ENCODE results near the gene ZNF532.

GRCh38 chr18:58934933-58935577 is 70.4 kb downstream of the ZNF532 start:
- TF ChIP-seq, protein P1, sequence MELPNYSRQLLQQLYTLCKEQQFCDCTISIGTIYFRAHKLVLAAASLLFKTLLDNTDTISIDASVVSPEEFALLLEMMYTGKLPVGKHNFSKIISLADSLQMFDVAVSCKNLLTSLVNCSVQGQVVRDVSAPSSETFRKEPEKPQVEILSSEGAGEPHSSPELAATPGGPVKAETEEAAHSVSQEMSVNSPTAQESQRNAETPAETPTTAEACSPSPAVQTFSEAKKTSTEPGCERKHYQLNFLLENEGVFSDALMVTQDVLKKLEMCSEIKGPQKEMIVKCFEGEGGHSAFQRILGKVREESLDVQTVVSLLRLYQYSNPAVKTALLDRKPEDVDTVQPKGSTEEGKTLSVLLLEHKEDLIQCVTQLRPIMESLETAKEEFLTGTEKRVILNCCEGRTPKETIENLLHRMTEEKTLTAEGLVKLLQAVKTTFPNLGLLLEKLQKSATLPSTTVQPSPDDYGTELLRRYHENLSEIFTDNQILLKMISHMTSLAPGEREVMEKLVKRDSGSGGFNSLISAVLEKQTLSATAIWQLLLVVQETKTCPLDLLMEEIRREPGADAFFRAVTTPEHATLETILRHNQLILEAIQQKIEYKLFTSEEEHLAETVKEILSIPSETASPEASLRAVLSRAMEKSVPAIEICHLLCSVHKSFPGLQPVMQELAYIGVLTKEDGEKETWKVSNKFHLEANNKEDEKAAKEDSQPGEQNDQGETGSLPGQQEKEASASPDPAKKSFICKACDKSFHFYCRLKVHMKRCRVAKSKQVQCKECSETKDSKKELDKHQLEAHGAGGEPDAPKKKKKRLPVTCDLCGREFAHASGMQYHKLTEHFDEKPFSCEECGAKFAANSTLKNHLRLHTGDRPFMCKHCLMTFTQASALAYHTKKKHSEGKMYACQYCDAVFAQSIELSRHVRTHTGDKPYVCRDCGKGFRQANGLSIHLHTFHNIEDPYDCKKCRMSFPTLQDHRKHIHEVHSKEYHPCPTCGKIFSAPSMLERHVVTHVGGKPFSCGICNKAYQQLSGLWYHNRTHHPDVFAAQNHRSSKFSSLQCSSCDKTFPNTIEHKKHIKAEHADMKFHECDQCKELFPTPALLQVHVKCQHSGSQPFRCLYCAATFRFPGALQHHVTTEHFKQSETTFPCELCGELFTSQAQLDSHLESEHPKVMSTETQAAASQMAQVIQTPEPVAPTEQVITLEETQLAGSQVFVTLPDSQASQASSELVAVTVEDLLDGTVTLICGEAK (IDR thresholded peaks at IDR 0.05) = no peak
- TF ChIP-seq, protein P1 (CRISPR knock-in tag; IDR thresholded peaks at IDR 0.05) = no peak
- TF ChIP-seq, protein P2, sequence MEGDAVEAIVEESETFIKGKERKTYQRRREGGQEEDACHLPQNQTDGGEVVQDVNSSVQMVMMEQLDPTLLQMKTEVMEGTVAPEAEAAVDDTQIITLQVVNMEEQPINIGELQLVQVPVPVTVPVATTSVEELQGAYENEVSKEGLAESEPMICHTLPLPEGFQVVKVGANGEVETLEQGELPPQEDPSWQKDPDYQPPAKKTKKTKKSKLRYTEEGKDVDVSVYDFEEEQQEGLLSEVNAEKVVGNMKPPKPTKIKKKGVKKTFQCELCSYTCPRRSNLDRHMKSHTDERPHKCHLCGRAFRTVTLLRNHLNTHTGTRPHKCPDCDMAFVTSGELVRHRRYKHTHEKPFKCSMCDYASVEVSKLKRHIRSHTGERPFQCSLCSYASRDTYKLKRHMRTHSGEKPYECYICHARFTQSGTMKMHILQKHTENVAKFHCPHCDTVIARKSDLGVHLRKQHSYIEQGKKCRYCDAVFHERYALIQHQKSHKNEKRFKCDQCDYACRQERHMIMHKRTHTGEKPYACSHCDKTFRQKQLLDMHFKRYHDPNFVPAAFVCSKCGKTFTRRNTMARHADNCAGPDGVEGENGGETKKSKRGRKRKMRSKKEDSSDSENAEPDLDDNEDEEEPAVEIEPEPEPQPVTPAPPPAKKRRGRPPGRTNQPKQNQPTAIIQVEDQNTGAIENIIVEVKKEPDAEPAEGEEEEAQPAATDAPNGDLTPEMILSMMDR (IDR thresholded peaks at IDR 0.05 in 2 of 3, conservative IDR thresholded peaks at IDR 0.05 in 1 of 3; ENCODE audit: insufficient read depth in 2 of 3, low read depth in 1 of 3, low read length in 3 of 3) = no peak
- TF ChIP-seq SMAD3 (CRISPR knock-in tag; conservative IDR thresholded peaks at IDR 0.05) (no peak), ZFX (CRISPR knock-in tag; IDR thresholded peaks at IDR 0.05) (no peak), E2F8 (IDR thresholded peaks at IDR 0.05; ENCODE audit: low read depth, partially characterized antibody) (no peak), CC2D1A (IDR thresholded peaks at IDR 0.05) (no peak), ARHGAP35 (IDR thresholded peaks at IDR 0.05; ENCODE audit: partially characterized antibody) (no peak), ZFP36 (IDR thresholded peaks at IDR 0.05; ENCODE audit: low read depth, low read length, partially characterized antibody) (no peak), MAZ (CRISPR knock-in tag; conservative IDR thresholded peaks at IDR 0.05 in 1 of 2, IDR thresholded peaks at IDR 0.05 in 1 of 2) (no peak), TFAM (CRISPR knock-in tag; conservative IDR thresholded peaks at IDR 0.05) (no peak), STAG1 (CRISPR knock-in tag; IDR thresholded peaks at IDR 0.05; ENCODE audit: borderline replicate concordance) (no peak)
- TF ChIP-seq, protein P3, sequence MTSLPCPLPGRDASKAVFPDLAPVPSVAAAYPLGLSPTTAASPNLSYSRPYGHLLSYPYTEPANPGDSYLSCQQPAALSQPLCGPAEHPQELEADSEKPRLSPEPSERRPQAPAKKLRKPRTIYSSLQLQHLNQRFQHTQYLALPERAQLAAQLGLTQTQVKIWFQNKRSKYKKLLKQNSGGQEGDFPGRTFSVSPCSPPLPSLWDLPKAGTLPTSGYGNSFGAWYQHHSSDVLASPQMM (CRISPR knock-in tag; IDR thresholded peaks at IDR 0.05) = no peak
